Measurements from ENCODE around the gene TARBP1.
"Not testable (repeated sequence)": the region's sequence is repeated elsewhere in the genome, so short reads cannot be mapped to it uniquely, and the experiment has no call there.

The TARBP1 gene

DNA sequence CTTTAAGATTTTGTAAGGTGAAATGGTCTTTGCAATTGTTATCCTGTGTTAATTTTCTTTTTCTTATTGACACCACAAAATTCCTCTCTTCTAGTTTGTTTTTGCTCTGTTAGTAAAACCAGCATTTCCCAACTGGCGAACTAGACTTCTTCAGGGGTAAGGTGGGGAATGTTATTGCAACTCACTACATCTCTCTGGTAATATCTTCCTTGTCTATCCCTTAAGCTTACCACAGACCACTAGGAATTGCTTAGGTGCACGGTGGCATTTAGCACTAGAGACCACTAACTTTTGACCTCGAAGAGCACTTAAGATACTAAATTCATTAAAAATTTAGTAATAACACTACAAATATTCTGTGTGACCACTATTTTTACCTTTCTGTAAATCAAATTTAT lies 109.9 kb downstream of the TARBP1 start:
- DNase-seq (ENCODE audit: low read depth) = no peak
- H3K4me3 ChIP-seq (ENCODE audit: low read depth, low read length) = no peak overlapping the region

DNA sequence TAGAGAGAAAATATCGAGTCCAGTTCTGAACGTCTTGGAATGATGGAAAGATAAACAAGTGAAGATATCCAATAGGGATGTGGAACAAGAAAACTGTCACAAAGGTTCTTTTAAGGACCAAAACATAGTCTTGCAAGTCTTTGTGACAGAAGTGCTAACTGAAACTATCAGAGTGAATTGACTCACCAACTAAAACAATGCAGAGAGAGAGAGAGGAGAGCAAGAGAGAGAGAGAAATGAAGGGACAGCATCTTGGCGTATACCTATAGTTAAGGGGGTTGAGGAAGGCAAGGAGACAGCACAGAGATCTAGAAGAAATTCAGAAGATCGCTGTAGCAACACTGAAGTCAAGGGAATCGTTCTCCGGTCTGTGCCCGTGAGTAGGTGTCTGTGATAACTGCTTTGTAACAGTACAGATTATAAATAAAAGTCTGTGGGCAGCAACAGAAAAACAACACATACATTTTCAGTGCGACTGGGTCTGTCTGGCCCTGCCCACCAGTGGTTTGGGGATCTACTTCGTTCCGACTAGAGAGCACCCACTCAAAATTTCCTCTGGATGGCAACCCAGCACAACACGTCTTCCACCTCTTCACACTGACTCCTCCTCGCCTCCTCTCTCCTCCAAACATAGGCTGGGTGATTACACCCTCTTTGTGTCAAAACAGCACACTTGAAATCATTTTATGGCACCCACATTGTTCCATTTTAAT lies 110.5 kb downstream of the TARBP1 start:
- no peak overlapping the region for H3K4me3 ChIP-seq (ENCODE audit: low read depth, low read length)
- DNase-seq (ENCODE audit: low read depth) = no peak

DNA sequence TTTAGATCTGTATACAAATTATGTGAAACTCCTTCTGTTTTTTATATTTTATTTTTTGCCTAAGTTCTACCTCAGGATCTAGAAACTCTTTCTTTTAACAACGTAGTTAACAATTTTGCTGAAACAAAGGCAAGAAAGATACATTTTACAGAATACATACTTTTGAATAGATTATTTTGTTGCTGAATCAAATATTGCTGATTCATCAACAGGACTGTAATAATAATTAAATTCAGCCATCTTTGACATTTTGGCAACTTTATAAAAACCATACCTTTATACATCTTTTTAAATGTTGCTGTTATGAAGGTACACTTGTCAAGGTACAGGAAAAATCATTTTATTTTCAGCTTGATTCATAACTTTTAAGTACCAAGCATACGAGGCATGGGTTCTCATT lies 116.4 kb downstream of the TARBP1 start:
- no peak for DNase-seq (ENCODE audit: low read depth)
- H3K4me3 ChIP-seq (ENCODE audit: low read depth, low read length) = no peak overlapping the region

DNA sequence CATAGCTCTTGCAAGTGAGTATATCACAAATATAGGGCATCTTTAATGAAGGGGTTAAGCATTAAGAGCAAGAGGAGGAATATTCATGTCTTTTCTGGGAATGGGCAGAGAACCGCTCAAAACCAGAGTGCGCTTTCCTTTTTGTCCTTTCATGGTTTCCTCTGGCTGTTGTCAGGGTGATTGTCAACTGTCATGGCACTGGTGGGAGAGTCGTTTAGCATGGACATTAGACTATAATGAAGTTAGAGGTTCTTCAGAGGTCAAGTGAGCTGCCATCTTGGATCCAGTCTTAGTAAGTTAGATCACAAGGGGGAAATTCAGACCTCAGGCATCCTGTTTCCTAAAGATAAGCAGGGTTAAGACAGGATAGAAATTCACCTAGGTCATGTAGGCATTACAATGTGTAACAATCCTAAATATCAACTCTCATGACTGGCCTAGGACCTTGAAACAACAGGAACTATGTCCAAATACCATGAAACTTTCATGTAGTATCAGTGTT lies 117.8 kb downstream of the TARBP1 start:
- H3K4me3 ChIP-seq (ENCODE audit: low read depth, low read length) = no peak overlapping the region
- DNase-seq (ENCODE audit: low read depth) = no peak

DNA sequence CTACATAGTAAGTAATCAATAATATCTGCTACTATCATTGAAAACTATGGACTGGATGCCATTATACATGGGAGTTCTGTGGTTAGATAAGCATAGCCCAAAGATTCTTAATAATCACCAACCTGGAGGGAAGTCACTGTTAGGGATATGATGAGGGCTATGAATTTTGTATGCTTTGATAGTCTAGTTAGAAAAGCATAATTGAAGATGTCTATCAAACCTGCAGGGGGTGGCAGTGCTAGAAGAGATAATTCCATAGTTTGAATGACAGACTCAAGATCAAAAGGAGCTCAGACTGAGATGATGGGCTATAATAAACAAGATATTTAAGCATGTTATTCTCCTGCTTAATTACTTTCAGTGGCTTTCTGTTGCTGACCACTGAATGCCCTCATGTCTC lies 121.1 kb downstream of the TARBP1 start:
- no peak for DNase-seq (ENCODE audit: low read depth)
- no peak overlapping the region for H3K4me3 ChIP-seq (ENCODE audit: low read depth, low read length)

DNA sequence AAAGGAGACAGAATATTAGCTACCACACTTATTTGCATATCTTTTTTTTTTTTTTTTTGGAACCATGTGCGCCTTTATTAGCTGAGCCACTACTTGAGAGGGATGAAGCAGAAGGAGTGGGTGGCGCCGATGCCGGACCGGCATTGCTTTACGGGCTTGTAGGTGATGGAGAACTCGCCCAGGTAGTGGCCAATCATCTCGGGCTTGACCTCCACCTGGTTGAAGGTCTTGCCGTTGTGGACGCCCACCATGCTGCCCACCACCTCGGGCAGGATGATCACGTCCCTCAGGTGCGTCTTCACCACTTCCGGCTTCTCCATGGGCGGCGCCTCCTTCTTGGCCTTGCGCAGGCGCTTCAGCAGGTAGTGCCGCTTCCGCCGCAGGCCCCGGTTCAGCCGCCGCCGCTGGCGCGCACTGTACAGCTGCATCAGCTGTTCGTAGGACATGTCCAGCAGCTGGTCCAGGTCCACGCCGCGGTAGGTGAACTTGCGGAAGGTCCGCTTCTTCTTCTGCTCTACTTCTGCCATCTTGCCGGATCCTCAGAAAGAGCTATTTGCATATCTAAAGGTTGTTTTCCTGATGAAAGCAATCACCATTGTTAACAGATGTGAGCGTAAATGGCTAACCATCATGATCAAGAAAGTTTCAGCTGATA lies 122.2 kb downstream of the TARBP1 start:
- peak overlapping the region; percentile 6 for H3K4me3 ChIP-seq (ENCODE audit: low read depth, low read length)
- not testable (repeated sequence) for DNase-seq (ENCODE audit: low read depth)

DNA sequence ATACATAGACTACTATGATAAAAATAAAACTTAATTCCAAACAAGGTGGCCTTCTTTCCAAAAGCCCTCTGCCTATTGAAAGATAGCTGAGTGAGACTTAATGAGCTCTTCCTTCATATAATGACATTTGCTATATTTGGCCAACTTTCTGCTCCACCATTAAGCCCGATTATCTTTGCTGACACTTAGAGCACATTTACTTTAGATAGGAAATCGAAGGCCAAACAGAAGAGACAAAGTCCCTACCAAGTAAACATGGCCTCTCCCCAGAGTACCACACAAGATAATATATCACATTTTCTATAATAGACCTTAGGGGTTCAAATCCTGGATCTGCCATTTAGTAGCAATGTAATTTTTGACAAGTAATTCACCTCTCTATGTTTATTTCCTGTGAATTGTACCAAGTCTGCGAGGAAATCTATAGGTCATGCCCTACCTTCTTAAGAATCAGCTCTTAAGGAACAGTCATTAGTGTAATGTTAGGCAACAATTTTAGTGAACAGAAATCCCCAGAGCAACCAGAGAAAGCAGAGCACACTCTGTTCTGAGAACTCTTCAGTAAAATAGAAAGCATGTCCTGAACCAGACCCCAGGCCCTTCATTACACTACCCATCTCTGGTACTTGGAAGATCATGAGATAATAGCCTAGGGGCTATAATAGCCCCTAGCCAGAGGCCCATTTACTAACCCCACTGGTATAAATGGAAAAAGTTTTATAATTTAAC lies 123.0 kb downstream of the TARBP1 start:
- no peak for DNase-seq (ENCODE audit: low read depth)
- no peak overlapping the region for H3K4me3 ChIP-seq (ENCODE audit: low read depth, low read length)

DNA sequence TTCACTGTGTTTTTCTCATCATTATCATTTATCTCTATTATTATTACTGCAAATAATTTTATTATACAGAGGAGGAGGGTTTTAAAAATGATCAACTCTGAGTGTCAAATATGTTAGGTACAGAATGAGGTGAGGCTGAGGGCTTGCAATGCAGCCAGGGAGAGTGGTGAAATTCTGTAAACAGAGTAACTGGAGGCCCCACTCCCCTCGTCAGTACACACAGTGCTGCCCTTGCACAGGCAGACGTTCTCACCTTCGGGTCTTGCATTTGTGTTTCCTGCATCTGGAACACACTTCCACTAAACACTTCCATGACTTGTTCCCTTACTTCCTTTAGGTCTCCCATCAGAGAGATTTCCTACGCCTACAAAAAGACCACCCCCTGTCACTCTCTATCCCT lies 130.0 kb downstream of the TARBP1 start:
- H3K4me3 ChIP-seq (ENCODE audit: low read depth, low read length) = no peak overlapping the region
- DNase-seq (ENCODE audit: low read depth) = no peak

DNA sequence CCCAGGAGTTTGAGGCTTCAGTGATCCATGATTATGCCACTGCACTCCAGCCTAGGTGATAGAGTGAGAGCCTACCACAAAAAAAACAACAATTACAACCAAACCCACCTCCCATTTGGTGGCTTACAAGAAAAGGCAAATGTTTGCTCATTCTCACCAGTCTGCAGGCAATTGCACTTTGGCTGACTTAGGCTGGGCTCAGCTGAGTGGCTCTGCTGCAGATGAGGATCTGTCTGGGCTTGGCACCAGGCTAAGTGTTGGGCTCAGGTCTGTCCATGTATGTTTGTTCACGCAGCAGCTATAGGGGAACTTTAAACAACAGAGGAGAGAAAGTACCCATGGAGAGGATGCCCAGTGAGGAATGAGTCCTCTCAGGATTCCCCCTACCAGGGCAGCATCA lies 133.7 kb downstream of the TARBP1 start:
- H3K4me3 ChIP-seq (ENCODE audit: low read depth, low read length) = no peak overlapping the region
- DNase-seq (ENCODE audit: low read depth) = no peak

DNA sequence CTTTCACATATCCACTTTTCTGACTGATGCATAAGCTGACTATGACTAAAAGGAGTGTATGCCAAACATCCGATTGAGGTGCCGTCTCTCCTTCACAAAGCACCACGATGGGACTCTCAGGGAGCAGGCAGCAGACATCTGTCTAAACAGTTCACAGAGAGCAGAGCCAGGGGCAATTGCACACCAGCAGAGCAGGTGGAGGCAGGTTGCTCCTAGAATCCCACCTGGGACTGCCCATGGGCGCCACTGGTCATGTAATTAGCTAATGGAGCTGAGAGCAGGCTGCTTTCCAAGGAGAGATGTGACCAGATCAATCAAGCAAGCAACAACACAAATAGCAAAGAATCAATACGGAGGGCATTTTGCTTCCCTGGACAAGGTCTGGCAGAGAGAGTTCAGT lies 136.2 kb downstream of the TARBP1 start:
- no peak for DNase-seq (ENCODE audit: low read depth)
- H3K4me3 ChIP-seq (ENCODE audit: low read depth, low read length) = no peak overlapping the region
